ENCODE data around the gene DAB2IP. TPM values are rescaled to one million over a fixed set of nuclear protein-coding genes. Genes with fewer than 3 reads are reported as not detected.
"Not testable (repeated sequence)": the region's sequence is repeated elsewhere in the genome, so short reads cannot be mapped to it uniquely, and the experiment has no call there.

DAB2IP gene
- total RNA-seq, 1 experiment from 2014 or later: 52.6 TPM

GRCh38 chr9:121618504-121618903 is 32.9 kb upstream of the DAB2IP start:
- peaks cover 24% of the 10 kb centered on the region for H3K4me1 Mint-ChIP-seq
- H3K27ac Mint-ChIP-seq: no peak overlapping the region
- no peaks in the 10 kb centered on the region for H3K27me3 Mint-ChIP-seq (ENCODE audit: low read depth)
- CTCF ChIA-PET: interaction anchor here (1.1 to 3.1 kb wide), 2 partner anchors 20 to 62 kb away, joined by 3 to 29 read pairs; no protein-coding TSS in a partner anchor
- ATAC-seq: no peak
- POLR2A ChIA-PET: interaction anchor here (0.9 kb wide), 1 partner anchor 20 kb away, joined by 3 read pairs; no protein-coding TSS in a partner anchor
- no peak for DNase-seq (ENCODE audit: low spot score)
- H3K4me3 Mint-ChIP-seq: no peak overlapping the region
- no peak for TF ChIP-seq SOX15 (CRISPR knock-in tag; IDR thresholded peaks at IDR 0.05)
- no peaks in the 10 kb centered on the region for H3K9me3 Mint-ChIP-seq
- H3K36me3 Mint-ChIP-seq: no peaks in the 10 kb centered on the region

- POLR2A ChIA-PET; H3K27me3 Mint-ChIP-seq (ENCODE audit: low read depth); H3K36me3 Mint-ChIP-seq; H3K9me3 Mint-ChIP-seq; DNase-seq (ENCODE audit: low spot score); H3K27ac Mint-ChIP-seq; H3K4me3 Mint-ChIP-seq; ATAC-seq: not testable (repeated sequence)
- CTCF ChIA-PET: interaction anchor here (0.6 to 3.4 kb wide), 10 partner anchors 13 to 376 kb away, joined by 3 to 29 read pairs (median 4); no protein-coding TSS in a partner anchor
- peaks cover 20% of the 10 kb centered on the region for H3K4me1 Mint-ChIP-seq
These were observed 32.5 kb upstream of the DAB2IP start for GRCh38 chr9:121618910-121619309.

- H3K27me3 Mint-ChIP-seq (ENCODE audit: low read depth): no peaks in the 10 kb centered on the region
- DNase-seq (ENCODE audit: low spot score) (no peak), ATAC-seq (no peak)
- no peaks in the 10 kb centered on the region for H3K9me3 Mint-ChIP-seq
- ChIA-PET CTCF (interaction anchor here (0.6 to 3.4 kb wide), 29 partner anchors 9 to 602 kb away, joined by 3 to 49 read pairs (median 6); no protein-coding TSS in a partner anchor), POLR2A (no interaction called here)
- H3K4me3 Mint-ChIP-seq: no peak overlapping the region
- no peaks in the 10 kb centered on the region for H3K36me3 Mint-ChIP-seq
- peaks cover 20% of the 10 kb centered on the region for H3K4me1 Mint-ChIP-seq
- TF ChIP-seq SMAD3 (CRISPR knock-in tag; IDR thresholded peaks at IDR 0.05; ENCODE audit: borderline replicate concordance) (no peak), ATF3 (CRISPR knock-in tag; conservative IDR thresholded peaks at IDR 0.05) (no peak), EMX1 (CRISPR knock-in tag; IDR thresholded peaks at IDR 0.05) (no peak), USF2 (CRISPR knock-in tag; IDR thresholded peaks at IDR 0.05) (no peak), ZNF121 (CRISPR knock-in tag; IDR thresholded peaks at IDR 0.05) (no peak), IRF2 (CRISPR knock-in tag; IDR thresholded peaks at IDR 0.05; ENCODE audit: borderline replicate concordance, low read depth) (no peak), E2F1 (CRISPR knock-in tag; IDR thresholded peaks at IDR 0.05) (no peak), CTCF (IDR thresholded peaks at IDR 0.05) (no peak), GTF2I (CRISPR knock-in tag; conservative IDR thresholded peaks at IDR 0.05) (no peak), STAT6 (CRISPR knock-in tag; conservative IDR thresholded peaks at IDR 0.05; ENCODE audit: low read depth) (no peak), JAZF1 (CRISPR knock-in tag; IDR thresholded peaks at IDR 0.05) (no peak), ESRRA (CRISPR knock-in tag; IDR thresholded peaks at IDR 0.05; ENCODE audit: borderline replicate concordance) (no peak), HMGA2 (CRISPR knock-in tag; IDR thresholded peaks at IDR 0.05) (no peak), GABPB1 (CRISPR knock-in tag; IDR thresholded peaks at IDR 0.05) (no peak), NR2C2 (CRISPR knock-in tag; IDR thresholded peaks at IDR 0.05) (no peak), CBFB (CRISPR knock-in tag; IDR thresholded peaks at IDR 0.05; ENCODE audit: low read depth) (no peak)
- H3K27ac Mint-ChIP-seq: no peak overlapping the region
These were observed 31.7 kb upstream of the DAB2IP start for GRCh38 chr9:121619545-121620324.
